ENCODE data around the gene CLEC11A.

Gene CLEC11A

GRCh38 chr19:50723069-50723468 lies at the start of gene CLEC11A:
Gene CLEC11A, plus strand, starts transcription at chr19:50723364. Its CDS starts 162 bp downstream, at chr19:50723526.
- no peak for DNase-seq (ENCODE audit: low spot score)

GRCh38 chr19:50676625-50677197 lies 46.5 kb upstream of the CLEC11A start:
- no peak for DNase-seq (ENCODE audit: low spot score)

GRCh38 chr19:50677636-50678035 lies 45.5 kb upstream of the CLEC11A start:
- DNase-seq (ENCODE audit: low spot score): no peak

- no peak for DNase-seq (ENCODE audit: low spot score)
Observed at GRCh38 chr19:50678323-50678722, 44.8 kb upstream of the CLEC11A start.

- DNase-seq (ENCODE audit: low spot score): peak; percentile 70
Observed at GRCh38 chr19:50679177-50680125, 43.7 kb upstream of the CLEC11A start.

- DNase-seq (ENCODE audit: low spot score): no peak
Observed at GRCh38 chr19:50686310-50687032, 36.7 kb upstream of the CLEC11A start.

- DNase-seq (ENCODE audit: low spot score): no peak
Observed at GRCh38 chr19:50688766-50689165, 34.4 kb upstream of the CLEC11A start.

GRCh38 chr19:50690439-50690838 lies 32.7 kb upstream of the CLEC11A start:
- DNase-seq (ENCODE audit: low spot score): no peak

GRCh38 chr19:50693064-50693975 lies 29.8 kb upstream of the CLEC11A start:
- DNase-seq (ENCODE audit: low spot score): no peak

GRCh38 chr19:50694815-50695145 lies 28.4 kb upstream of the CLEC11A start:
- no peak for DNase-seq (ENCODE audit: low spot score)

- no peak for DNase-seq (ENCODE audit: low spot score)
Observed at GRCh38 chr19:50695251-50696093, 27.7 kb upstream of the CLEC11A start.

GRCh38 chr19:50696094-50696483 lies 27.1 kb upstream of the CLEC11A start:
- no peak for DNase-seq (ENCODE audit: low spot score)

- DNase-seq (ENCODE audit: low spot score): no peak
Observed at GRCh38 chr19:50697414-50698124, 25.6 kb upstream of the CLEC11A start.

GRCh38 chr19:50701367-50701985 lies 21.7 kb upstream of the CLEC11A start:
- DNase-seq (ENCODE audit: low spot score): no peak

GRCh38 chr19:50702158-50702870 lies 20.9 kb upstream of the CLEC11A start:
- DNase-seq (ENCODE audit: low spot score): no peak

GRCh38 chr19:50702871-50703829 lies 20.0 kb upstream of the CLEC11A start:
- DNase-seq (ENCODE audit: low spot score): peak; percentile 86

- DNase-seq (ENCODE audit: low spot score): peak; percentile 25
Observed at GRCh38 chr19:50703915-50704796, 19.0 kb upstream of the CLEC11A start.

Measured in kidney tubule cell (primary cell).